K562 (cell line): Measurements from ENCODE around the gene TMEM143. TPM values are rescaled to one million over a fixed set of nuclear protein-coding genes. Genes with fewer than 3 reads are reported as not detected.

Experiments
- ATAC-seq: fragments of 200-7000 bp; cut with Tn5 transposase; 3 replicates; pipeline ENCODE4 v1.9.1; 2020; ENCODE audit warnings: moderate library complexity
- BruUV-seq: library from RNA; stranded (reverse); fragments of 400-500 nt; replicated peaks from 2 replicates; lab custom pipeline; 2021; lab: Mats Ljungman, UMichigan
- CTCF ChIA-PET: fragments of 300-600 bp; formaldehyde crosslinking; extraction: SDS; loops from one replicate; lab custom pipeline; 2021; ENCODE audit warnings: low intra/inter-chr PET ratio; lab: Yijun Ruan, JAX
- POLR2A ChIA-PET: fragments of 300-600, 350-650 bp; sonication (Branson Sonifier 250); formaldehyde crosslinking; extraction: SDS; loops from one replicate; lab custom pipeline; 2021; ENCODE audit warnings: antibody characterized with exemption, inconsistent platforms; lab: Yijun Ruan, JAX
- DNase-seq, 4 experiments: peaks; one replicate each; pipeline versions ENCODE4 v3.0.0 to v3.0.0-alpha.2; 2011 to 2018; ENCODE audit warnings: low spot score in 3 of 4, mixed read lengths in 3 of 4; ENCODE audit errors: extremely low read depth in 1 of 4
- FAIRE-seq: peaks from 2 replicates; lab custom pipeline; 2011; peaks lifted over from hg19 to GRCh38; lab: Jason Lieb, UNC
- H2AFZ ChIP-seq: 2 replicates; pipeline ENCODE4 v1.6.0; 2011; ENCODE audit warnings: low read depth, low read length, control low read depth, inconsistent platforms
- H3K27ac ChIP-seq: fragments of 200-600 bp; 3 replicates; pipeline ENCODE4 v1.8.0; 2011; ENCODE audit warnings: low read depth, mild to moderate bottlenecking, control low read depth, inconsistent platforms, low read length, moderate library complexity, mixed read lengths; ENCODE audit errors: extremely low read depth
- H3K27me3 ChIP-seq, 2 experiments: fragments of 300-600 bp in 1 of 2; 2 replicates in 1 of 2; 3 replicates in 1 of 2; pipeline versions ENCODE4 v1.6.0 to v1.8.0; 2011; ENCODE audit warnings: inconsistent platforms in 2 of 2, low read length in 2 of 2, mild to moderate bottlenecking in 1 of 2, mixed read lengths in 1 of 2, moderate library complexity in 1 of 2; ENCODE audit not compliant: control insufficient read depth in 2 of 2, insufficient read depth in 2 of 2
- H3K36me3 ChIP-seq: fragments of 300-600 bp; 3 replicates; pipeline ENCODE4 v1.8.0; 2011; ENCODE audit warnings: mild to moderate bottlenecking, low read length, inconsistent platforms; ENCODE audit not compliant: control insufficient read depth, insufficient read depth
- H3K4me1 ChIP-seq, 2 experiments: fragments of 200-600 bp in 1 of 2; replicated peaks in 1 of 2; 2 replicates in 1 of 2; 3 replicates in 1 of 2; pipeline versions ENCODE4 v1.5.1 to v1.8.0; 2011; ENCODE audit warnings: inconsistent platforms in 2 of 2, low read length in 2 of 2, mild to moderate bottlenecking in 1 of 2, mixed read lengths in 1 of 2, moderate library complexity in 1 of 2; ENCODE audit not compliant: control insufficient read depth in 2 of 2, insufficient read depth in 2 of 2
- H3K4me2 ChIP-seq: 2 replicates; pipeline ENCODE4 v1.6.1; 2011; ENCODE audit warnings: low read length, control low read depth, inconsistent platforms, mixed read lengths; ENCODE audit not compliant: insufficient read depth
- H3K4me3 ChIP-seq: fragments of 200-600 bp; sonication (generic), shearing (Covaris generic); 2 replicates; pipeline ENCODE4 v1.5.1; 2016; ENCODE audit warnings: control low read depth, inconsistent platforms
- H3K79me2 ChIP-seq: fragments of 200-600 bp; 3 replicates; pipeline ENCODE4 v1.8.0; 2011; ENCODE audit warnings: low read length, inconsistent platforms; ENCODE audit not compliant: control insufficient read depth, insufficient read depth
- H3K9ac ChIP-seq, 2 experiments: 2 replicates each; pipeline versions ENCODE4 v1.6.0 to v1.6.1; 2011; ENCODE audit warnings: low read depth in 2 of 2, low read length in 2 of 2, control low read depth in 1 of 2, inconsistent platforms in 1 of 2, mild to moderate bottlenecking in 1 of 2, mixed read lengths in 1 of 2; ENCODE audit not compliant: insufficient read depth in 1 of 2
- H3K9me1 ChIP-seq: one replicate; pipeline ENCODE4 v1.6.0; 2011; ENCODE audit warnings: inconsistent platforms, mild to moderate bottlenecking, low read length, moderate library complexity; ENCODE audit not compliant: control insufficient read depth, insufficient read depth
- H3K9me3 ChIP-seq: replicated peaks from 2 replicates; pipeline ENCODE4 v1.5.1; 2011; ENCODE audit warnings: low read depth, low read length, inconsistent platforms; ENCODE audit not compliant: control insufficient read depth, insufficient read depth
- H4K20me1 ChIP-seq: replicated peaks from 2 replicates; pipeline ENCODE4 v1.6.1; 2011; ENCODE audit warnings: low read length, inconsistent platforms, mixed read lengths; ENCODE audit not compliant: control insufficient read depth, insufficient read depth
- ATF1 ChIP-seq, 2 experiments: fragments of 450-650 bp in 1 of 2; IDR thresholded peaks; 2 replicates each; pipeline ENCODE4 v1.6.1; 2016; ENCODE audit warnings: missing compliant biosample characterization in 1 of 2, missing genetic modification characterization in 1 of 2
- HDAC8 ChIP-seq: fragments of 450-650 bp; IDR thresholded peaks from 2 replicates; pipeline ENCODE4 v1.6.1; 2016; ENCODE audit warnings: mild to moderate bottlenecking, missing genetic modification characterization, moderate library complexity, missing compliant biosample characterization
- SPI1 ChIP-seq: IDR thresholded peaks from 2 replicates; pipeline ENCODE4 v1.6.1; 2011; ENCODE audit warnings: low read depth, low read length, control low read depth, borderline replicate concordance
- SREBF1 ChIP-seq: fragments of 150-350 bp; IDR thresholded peaks from 2 replicates; pipeline ENCODE4 v1.6.1; 2014; ENCODE audit warnings: antibody characterized with exemption, low read depth, low read length, borderline replicate concordance
- STAG1 ChIP-seq: sonication (generic); formaldehyde crosslinking; IDR thresholded peaks from 2 replicates; pipeline ENCODE4 v1.5.0; 2020; ENCODE audit warnings: missing genetic modification reagents, borderline replicate concordance
- WGBS: fragments of 100-300 bp; shearing (Covaris generic); methylation state at CpG from one replicate; pipeline ENCODE4 v1.1.6; 2016; ENCODE audit warnings: low coverage, mixed read lengths; ENCODE audit not compliant: insufficient coverage; ENCODE audit errors: missing lambda C conversion rate; 5-methylcytosine and 5-hydroxymethylcytosine counted together
- in situ Hi-C: fragments of 300-500 bp; cut with MboI; formaldehyde crosslinking; loops from 4 replicates; pipeline ENCODE4 v1.15.0; 2018; ENCODE audit warnings: inconsistent platforms, mixed read lengths
- intact Hi-C: fragments of 100-400 bp; cut with micrococcal nuclease; formaldehyde crosslinking; loops from 2 replicates; pipeline ENCODE4 v1.14.2; 2022
- polyA plus RNA-seq, 8 experiments: library from polyadenylated mRNA; depleted of rRNA in 4 of 8; stranded (reverse) in 5 of 8; unstranded in 3 of 8; fragments of >200 nt; fragmentation: Nextera tagmentation in 2 of 8; fragmentation: Illumina TruSeq in 1 of 8; extraction: Ambion mirVana in 2 of 8; extraction: Trizol in 1 of 8; gene quantifications; 2 replicates each; pipeline versions ENCODE4 v1.2.1 to v1.2.3, GENCODE V29; 2011 to 2014; ENCODE audit warnings: inconsistent platforms in 1 of 8, missing spikeins in 1 of 8
- total RNA-seq, 7 experiments: library from RNA; depleted of rRNA in 6 of 7; stranded (reverse); fragments of >200 nt in 6 of 7; fragmentation: Illumina TruSeq in 2 of 7; extraction: Trizol in 2 of 7; gene quantifications; 2 replicates each; pipeline versions ENCODE4 v1.2.1 to v1.2.3, GENCODE V29; 2011 to 2021; ENCODE audit warnings: low replicate concordance in 1 of 7

TMEM143 gene
- total and polyA plus RNA-seq, 9 of the 15 experiments (the other 6 are each of a cell fraction or from before 2014, with no cell fraction given), result 0.66 to 8.8 (median 4.3) TPM

GRCh38 chr19:48405850-48406249, 42.1 kb upstream of the TMEM143 start:
- TF ChIP-seq ATF1 (CRISPR knock-in tag; IDR thresholded peaks at IDR 0.05) (no peak), ATF1 (tag; IDR thresholded peaks at IDR 0.05) (no peak), HDAC8 (tag) (no peak), SREBF1 (no peak), STAG1 (CRISPR knock-in tag) (no peak), SPI1 (peak; percentile 52; the same call in 1 of the 2 replicates)
- Histone ChIP-seq H3K27me3 (no peaks in the 10 kb centered on the region), H3K9ac (no peak overlapping the region), H3K36me3 (peaks cover 32% of the 10 kb centered on the region; the same call in 2 of the 3 replicates), H3K4me1 (peaks cover 2 to 14% of the 10 kb centered on the region in 2 experiments; a peak in 4 of 5 replicates), H3K27ac (no peak overlapping the region), H3K9me1 (no peaks in the 10 kb centered on the region), H2AFZ (no peak overlapping the region), H3K79me2 (peaks cover 53% of the 10 kb centered on the region), H3K4me2 (no peak overlapping the region), H3K4me3 (no peak overlapping the region), H4K20me1 (peaks cover 2% of the 10 kb centered on the region; the same call in 1 of the 2 replicates), H3K9me3 (no peaks in the 10 kb centered on the region)
- WGBS, result 79% methylated on average over 12 of the region's 13 CpGs
- intact Hi-C loops (no loop called here), in situ Hi-C loops (no loop called here)
- FAIRE-seq (no peak), ATAC-seq (no peak), DNase-seq (no peak)
- BruUV-seq, result no TSS peak
- ChIA-PET POLR2A (no interaction called here), CTCF (no interaction called here)
